GM13976 (cell line): ENCODE results near the gene GHRH.
A peak's percentile ranks its signal among the peaks of the same experiment; 100 is the strongest.

Experiments
- DNase-seq: peaks from one replicate; pipeline ENCODE4 v3.0.0; 2012; ENCODE audit warnings: low spot score
- in situ Hi-C: fragments of 300-500 bp; cut with MboI; formaldehyde crosslinking; loops from one replicate; pipeline ENCODE4 v1.12.0; 2022; ENCODE audit warnings: low sequenced_read_pairs, mixed read lengths, inconsistent platforms; ENCODE audit not compliant: unreplicated experiment
- TF ChIP-seq, protein P1 (sequence below): IDR thresholded peaks from 2 replicates; pipeline ENCODE4 v1.5.1; 2012; ENCODE audit warnings: borderline replicate concordance, mild to moderate bottlenecking; ENCODE audit not compliant: insufficient read depth; ENCODE audit errors: extremely low read depth, missing control alignments, control extremely low read depth

The GHRH gene

DNA sequence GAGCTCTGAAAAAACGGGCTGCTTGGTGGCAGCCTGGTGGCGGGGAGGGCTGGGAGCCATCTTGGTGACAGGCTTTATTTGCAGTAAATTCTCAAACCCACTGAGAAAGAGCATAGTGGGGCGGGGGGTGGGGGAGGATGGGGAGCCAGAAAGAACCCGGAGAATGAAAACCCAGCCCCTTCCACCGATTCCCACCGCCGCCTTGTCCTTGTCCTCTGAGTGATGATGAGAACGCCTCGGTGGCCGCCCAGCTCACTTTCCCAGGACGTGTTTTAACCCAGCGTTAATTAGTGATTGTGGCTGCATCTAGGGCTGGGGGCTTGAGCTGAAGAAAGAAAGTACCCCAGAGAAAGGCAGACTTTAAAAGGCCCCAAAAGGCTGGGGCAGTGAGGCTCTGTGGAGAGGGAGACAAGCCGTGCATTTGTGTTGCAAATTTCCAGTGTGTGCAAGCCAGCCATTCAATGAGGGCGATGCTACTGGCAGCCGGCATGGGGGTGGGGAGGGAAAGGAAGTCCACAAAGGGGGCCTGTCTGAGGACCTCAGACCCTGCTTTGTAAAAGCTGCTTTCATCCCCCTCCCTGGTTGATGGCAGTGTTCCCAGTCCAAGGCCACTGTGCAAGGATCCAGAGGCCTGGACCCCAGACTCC, 6.2 kb upstream of the GHRH start:
- in situ Hi-C loops: loop anchor here (5.0 kb wide), 1 partner anchor 260 kb away; the partner anchor contains the start of gene BLCAP
- TF ChIP-seq, protein P1, sequence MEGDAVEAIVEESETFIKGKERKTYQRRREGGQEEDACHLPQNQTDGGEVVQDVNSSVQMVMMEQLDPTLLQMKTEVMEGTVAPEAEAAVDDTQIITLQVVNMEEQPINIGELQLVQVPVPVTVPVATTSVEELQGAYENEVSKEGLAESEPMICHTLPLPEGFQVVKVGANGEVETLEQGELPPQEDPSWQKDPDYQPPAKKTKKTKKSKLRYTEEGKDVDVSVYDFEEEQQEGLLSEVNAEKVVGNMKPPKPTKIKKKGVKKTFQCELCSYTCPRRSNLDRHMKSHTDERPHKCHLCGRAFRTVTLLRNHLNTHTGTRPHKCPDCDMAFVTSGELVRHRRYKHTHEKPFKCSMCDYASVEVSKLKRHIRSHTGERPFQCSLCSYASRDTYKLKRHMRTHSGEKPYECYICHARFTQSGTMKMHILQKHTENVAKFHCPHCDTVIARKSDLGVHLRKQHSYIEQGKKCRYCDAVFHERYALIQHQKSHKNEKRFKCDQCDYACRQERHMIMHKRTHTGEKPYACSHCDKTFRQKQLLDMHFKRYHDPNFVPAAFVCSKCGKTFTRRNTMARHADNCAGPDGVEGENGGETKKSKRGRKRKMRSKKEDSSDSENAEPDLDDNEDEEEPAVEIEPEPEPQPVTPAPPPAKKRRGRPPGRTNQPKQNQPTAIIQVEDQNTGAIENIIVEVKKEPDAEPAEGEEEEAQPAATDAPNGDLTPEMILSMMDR: no peak
- DNase-seq: no peak

DNA sequence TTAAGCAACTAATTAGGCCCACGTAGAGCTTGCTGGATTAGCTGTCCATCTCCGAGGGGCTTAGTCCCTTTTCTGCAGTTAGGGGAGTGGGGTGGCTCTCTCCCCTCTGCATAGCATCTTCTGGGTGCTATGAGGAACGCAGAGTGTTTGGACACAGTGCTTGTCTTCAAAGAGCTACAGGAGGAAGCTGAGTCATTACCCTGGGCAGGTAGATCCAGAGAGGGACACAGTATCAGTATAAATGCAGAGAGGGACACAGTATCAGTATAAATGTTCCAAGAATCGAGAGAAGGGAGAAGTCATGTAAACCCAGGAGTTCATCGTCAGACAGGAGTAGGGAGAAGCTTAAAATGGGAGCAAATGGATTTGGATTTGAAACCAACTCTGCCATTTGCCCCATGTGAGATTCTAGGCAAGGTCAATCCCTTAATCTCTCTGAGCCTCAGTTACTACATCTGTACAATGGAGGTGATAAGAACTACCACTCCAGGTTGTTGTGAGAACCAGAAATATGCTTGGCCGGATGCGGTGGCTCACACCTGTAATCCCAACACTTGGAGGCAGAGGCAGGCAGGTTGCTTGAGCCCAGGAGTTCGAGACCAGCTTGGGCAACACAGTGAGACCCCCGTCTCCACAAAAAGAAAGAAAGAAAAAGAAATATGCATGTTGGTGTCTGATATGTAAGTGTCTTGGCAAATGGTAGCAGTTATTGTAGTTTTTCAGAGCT, 5.5 kb upstream of the GHRH start:
- TF ChIP-seq, protein P1: no peak
- in situ Hi-C loops: loop anchor here (5.0 kb wide), 1 partner anchor 260 kb away; the partner anchor contains the start of gene BLCAP
- DNase-seq: no peak

DNA sequence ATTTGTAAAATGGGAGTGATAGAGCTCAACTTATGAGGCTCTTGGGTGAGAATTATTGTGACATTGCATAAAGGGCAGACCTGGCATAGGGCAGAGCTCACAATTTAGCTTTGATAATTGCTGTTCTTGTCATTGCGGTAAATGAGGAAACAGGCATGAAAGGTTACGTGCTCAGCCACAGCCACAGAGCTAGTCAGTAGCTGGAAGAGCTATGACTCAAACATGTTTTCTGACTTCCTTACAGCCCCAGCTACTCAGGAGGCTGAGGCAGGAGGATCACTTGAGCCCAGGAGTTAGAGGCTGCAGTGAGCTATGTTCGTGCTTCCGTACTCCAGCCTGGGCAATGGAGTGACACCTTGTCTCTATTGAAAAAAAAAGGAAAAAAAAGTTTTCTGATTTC, 3.5 kb upstream of the GHRH start:
- TF ChIP-seq, protein P1: no peak
- DNase-seq: peak; percentile 55
- in situ Hi-C loops: loop anchor here (5.0 kb wide), 1 partner anchor 262 kb away; the partner anchor contains the start of gene BLCAP

DNA sequence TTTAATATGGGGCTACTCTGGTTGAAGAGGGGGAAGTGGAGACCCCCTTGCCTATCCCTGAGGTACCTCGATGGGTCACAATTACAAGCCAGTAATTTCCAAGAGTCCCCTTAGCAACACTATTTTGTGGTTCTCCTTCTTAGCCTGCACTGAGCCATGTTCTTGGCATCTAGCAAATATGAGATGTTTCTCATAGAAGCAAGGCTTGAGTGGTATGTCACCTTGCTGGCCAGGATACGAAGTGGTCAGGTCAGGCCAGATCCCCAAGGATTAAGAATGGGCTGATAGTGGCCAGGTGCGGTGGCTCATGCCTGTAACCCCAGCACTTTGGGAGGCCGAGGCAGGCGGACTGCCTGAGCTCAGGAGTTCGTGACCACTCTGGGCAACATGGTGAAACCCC, 2.1 kb upstream of the GHRH start:
- no peak for DNase-seq
- TF ChIP-seq, protein P1: no peak
- in situ Hi-C loops: no loop called here

DNA sequence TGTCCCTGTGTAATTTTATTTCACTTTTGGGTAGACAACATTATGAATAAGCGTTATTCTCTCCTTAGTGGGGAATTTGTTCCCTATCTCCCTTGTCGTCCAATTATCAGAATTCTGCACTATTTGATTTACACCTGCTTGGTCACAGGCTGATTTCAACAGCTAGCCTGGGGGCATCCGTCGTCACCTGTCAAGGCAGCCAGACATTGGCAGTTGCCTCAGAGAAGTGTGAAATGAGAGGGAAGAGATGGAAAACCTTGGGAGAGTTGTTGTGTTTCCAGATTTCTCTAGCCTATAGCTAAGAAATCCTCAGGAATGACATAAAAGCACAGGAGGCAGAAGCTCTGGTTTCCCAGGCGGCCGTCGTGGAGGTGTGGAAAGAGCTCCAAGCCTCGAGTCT, 891 bp upstream of the GHRH start:
- in situ Hi-C loops: no loop called here
- TF ChIP-seq, protein P1: no peak
- DNase-seq: no peak

DNA sequence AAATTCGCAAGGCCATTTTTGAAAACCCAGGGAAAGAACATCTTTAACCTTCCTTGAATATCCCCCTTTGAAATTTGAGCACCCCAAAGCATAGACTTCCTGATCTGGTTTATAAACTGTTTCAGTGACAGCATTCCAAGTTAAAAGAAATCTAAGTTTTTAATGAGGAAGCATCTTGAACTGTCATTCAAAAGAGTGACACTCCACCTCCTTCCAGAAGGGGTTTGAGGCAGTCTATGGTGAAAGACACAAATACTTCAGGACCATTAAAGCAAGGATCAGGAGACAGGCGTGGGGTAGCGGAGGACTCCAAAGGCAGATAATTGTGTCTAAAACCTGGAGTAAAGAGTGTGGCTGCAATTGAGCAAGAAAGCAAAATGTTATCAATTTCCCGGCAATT, 691 bp downstream of the GHRH start:
- DNase-seq: no peak
- in situ Hi-C loops: no loop called here
- TF ChIP-seq, protein P1: no peak

DNA sequence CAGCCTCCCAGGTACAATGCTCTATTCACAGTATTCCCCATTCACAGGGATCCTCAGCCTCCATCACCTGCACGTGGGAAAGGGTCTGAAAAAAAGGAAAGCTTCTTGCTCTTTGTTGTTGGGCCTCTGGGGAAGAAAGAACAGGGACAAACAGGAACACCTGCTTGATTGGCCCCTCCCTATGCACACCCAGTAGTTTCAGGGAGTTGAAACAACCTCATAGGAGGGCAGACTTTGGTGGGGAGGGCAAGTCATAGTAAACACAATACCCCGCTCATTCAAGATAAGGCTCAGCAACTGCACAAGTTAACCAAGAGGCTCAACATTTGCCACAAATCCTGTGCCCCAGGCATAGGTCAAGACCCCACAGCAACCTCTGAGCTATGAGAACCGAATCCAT, 1.7 kb downstream of the GHRH start:
- in situ Hi-C loops: no loop called here
- no peak for DNase-seq
- TF ChIP-seq, protein P1: no peak
